Glomerular endothelial cell (primary cell): ENCODE results near the gene SLC4A7. TPM values are rescaled to one million over a fixed set of nuclear protein-coding genes. Genes with fewer than 3 reads are reported as not detected.
"Not testable (repeated sequence)": the region's sequence is repeated elsewhere in the genome, so short reads cannot be mapped to it uniquely, and the experiment has no call there.

Experiments used
- DNase-seq: peaks from one replicate; pipeline ENCODE4 v3.0.0-alpha.2; 2011; ENCODE audit warnings: low read depth, low spot score; ENCODE audit errors: extremely low read depth
- total RNA-seq: library from RNA; depleted of rRNA; stranded (reverse); fragments of >200 nt; gene quantifications from 2 replicates; pipeline ENCODE4 v1.2.3, GENCODE V29; 2015

SLC4A7 gene
- 65.0 and 84.8 TPM in 2 replicates for total RNA-seq

DNA sequence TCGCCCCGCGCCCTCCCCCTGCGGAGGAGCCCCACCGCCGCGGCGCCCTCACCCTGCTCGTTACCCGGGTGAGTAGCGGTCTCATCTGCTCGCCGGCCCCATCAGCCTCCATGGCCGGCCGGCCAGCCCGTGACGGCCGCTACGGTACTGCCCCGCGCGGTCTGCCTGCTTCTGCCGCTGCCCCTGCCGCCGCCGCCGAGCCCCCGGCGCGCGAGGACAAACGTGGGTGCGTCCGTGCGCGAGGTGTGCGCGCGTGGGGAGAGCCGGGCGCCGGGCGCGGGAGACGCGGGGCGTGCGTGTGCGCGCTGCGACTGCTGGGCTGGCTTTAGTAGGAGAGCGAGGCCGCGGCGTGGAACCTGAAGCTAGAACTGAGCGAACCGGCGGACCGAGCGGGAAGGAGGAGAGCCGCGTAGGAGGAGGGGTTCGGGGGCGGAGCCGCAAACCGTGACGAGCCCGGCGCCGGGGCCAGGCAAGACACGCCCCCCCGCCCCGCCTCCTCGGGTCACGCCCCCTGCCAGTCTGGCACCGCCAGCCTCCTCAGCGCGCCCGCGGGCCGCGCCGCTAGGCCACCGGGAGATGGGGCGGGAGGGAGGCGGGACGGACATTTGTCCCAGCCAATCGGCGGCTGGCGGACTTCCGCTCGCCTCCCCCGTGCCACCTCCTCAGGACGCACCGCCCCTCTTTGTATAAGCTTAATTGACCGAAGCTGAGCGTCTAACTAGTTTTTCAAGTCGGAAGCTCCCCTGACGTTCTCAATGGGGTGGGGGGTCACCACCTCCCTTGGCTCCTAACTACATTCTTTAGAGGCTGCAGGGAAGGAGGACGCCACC lies at the start of gene SLC4A7:
Gene SLC4A7 (minus strand): TSS at position 370 of the 830 bp plus-strand sequence. CDS start 258 bp downstream, at position 112.
- peak; percentile 25 for DNase-seq

GRCh38 chr3:27533261-27533607 lies 49.0 kb upstream of the SLC4A7 start:
- no peak for DNase-seq

DNA sequence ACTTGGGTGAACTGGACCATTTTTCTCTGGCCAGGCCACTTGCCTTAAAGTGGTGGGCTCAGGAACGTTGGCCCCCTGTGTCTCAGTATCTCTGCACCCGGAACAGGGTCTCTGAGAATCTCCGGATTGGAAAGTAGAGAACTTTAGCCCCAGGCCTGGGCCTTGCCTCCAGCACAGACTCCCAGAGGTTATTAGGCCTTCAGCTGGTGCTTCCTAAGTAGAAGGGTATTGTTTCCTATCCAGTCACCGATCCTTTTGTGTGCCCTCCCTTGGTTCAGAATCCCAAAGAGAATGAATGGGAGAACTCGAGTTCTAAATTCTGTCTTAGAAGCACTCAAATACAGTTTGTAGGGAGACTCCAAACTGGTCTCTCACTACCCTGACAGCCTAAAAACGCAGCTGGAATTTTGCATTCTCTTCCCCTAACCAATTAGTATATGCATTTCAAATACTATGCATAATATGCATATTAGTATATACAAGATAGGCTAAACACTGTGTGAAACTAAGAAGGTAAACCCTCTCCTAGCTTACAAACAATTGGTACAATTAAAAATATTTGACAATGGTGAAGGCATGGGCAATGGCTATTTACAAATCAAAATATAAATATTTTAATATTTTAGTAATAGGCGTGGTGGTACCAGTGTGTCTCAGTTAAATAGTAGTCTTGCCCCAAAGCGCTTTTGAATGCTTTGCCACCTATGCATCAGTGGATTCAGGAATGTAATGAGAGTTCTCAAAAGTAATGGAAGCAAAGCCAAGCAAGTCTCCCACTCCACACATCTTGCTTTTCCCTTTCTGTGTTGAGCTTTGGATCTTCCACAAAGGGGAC lies 48.5 kb upstream of the SLC4A7 start:
- DNase-seq: no peak

DNA sequence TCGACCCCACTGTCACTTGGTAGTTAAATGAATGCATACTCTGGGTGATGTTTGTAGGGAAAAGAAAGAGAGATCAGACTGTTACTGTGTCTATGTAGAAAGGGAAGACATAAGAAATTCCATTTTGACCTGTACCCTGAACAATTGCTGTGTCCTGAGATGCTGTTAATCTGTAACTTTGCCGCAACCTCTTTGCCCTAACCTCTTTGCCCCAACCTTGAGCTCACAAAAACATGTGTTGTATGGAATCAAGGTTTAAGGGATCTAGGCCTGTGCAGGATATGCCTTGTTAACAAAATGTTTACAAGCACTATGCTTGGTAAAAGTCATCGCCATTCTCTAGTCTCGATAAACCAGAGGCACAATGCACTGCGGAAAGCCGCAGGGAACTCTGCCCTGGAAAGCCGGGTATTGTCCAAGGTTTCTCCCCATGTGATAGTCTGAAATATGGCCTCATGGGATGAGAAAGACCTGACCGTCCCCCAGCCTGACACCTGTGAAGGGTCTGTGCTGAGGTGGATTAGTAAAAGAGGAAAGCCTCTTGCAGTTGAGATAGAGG lies 47.1 kb upstream of the SLC4A7 start:
- not testable (repeated sequence) for DNase-seq

DNA sequence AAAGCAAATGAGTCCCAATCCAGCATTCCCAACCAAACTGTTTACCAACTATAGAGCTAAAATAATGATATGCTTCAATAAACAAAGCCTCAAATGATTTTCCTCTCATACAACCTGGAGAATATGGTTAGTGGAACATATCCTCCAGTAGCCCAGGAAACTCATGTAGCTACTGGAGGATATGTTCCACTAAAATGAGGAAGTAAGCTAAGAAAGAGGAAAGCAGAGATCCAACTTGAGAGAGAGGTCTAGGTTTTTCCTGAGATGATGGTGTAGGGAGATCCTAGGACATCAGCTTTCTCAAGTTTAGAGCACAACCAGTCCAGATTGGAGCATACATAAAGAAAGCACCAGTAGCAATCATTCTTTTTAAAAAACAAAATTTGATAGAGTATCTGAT lies 44.6 kb upstream of the SLC4A7 start:
- no peak for DNase-seq

GRCh38 chr3:27526614-27527315 lies 42.6 kb upstream of the SLC4A7 start:
- DNase-seq: no peak

- DNase-seq: no peak
Measured at GRCh38 chr3:27521872-27522265, 37.7 kb upstream of the SLC4A7 start.

DNA sequence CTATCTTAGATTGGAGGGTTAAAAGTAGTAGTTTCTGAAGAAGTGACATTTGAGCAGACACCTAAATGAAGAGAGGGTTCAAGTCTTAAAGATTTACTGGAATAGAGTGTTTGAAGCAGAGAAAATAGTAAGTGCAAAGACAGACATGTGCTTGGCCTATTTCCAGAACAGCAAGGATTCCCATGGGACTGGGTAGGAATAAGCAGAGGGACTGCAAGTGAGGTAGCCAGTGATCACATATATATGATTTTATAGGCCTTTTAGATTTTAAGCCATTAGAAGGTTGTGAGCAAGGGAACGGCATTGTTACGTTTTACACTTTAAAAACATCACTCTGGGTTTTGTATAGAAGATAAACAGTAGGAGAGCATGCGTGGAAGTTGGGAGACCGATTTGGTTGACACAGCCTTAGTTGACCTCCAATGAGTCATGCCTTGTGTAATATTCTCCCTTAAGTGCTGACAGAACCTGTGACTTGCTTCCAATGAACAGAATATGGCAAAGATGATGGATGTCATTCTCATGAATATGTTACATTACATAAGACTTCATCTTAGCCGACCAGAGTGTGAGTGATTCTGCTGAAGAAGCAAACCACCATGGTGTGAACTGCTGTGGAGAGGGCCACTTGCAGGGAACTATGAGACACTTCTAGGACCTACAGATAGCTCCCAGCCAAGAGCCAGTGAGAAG lies 37.1 kb upstream of the SLC4A7 start:
- DNase-seq: no peak

DNA sequence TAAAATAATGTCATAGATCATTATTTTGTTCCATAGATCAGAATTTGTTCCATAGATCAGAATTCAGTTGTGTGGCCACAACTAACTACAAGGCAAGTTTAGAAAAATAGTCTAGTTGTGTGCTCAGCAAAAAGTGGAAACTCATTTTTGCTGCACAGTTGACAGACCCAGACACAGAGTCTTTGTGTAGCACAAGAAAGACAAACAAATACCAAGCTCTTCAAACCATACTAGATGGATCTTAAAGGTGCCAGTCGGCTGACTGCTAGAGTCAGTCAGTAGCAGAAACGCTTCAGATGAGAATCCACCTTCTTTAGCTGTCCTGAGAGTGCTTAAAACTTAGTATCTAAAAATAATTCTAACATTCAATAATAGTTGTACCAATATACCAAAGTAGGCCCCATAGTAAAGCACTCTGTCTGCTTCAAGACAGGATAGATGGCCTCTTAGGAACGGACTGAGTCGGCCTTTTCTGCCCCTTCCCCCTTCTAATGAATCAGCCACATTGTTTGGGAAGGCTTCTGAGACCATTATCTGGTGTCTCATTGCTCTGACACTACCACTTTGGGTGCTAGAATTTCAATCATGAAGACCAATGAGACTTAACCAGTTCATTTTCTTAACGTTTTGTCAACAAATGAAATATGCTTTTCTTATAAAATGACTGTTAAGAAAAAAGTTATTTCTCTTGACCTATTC lies 27.7 kb upstream of the SLC4A7 start:
- DNase-seq: no peak

- DNase-seq: no peak
Measured at GRCh38 chr3:27509376-27509775, 25.2 kb upstream of the SLC4A7 start.

- no peak for DNase-seq
Measured at GRCh38 chr3:27508424-27508823, 24.2 kb upstream of the SLC4A7 start.

- no peak for DNase-seq
Measured at GRCh38 chr3:27507515-27508266, 23.5 kb upstream of the SLC4A7 start.

- no peak for DNase-seq
Measured at GRCh38 chr3:27507111-27507510, 22.9 kb upstream of the SLC4A7 start.

DNA sequence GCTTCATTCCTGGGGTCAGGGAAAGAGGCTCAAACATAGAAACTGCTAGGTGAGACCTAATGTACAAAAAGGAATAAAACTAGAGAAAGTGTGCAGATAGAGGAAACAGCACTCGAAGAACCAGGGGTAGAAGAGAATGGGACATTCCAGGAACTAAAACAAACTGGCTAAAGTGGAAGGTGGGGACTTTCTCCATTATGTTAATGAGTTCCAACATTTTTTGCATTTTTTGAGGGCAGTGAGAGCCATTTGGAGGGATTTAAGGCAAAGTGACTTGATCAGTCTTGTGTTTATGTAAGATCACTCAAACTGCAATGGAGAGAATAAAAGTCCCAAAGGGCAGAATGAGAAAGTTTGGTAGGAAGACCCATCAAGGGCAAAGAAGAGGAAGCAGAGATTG lies 20.6 kb upstream of the SLC4A7 start:
- DNase-seq: no peak

GRCh38 chr3:27503526-27503925 lies 19.3 kb upstream of the SLC4A7 start:
- DNase-seq: no peak

DNA sequence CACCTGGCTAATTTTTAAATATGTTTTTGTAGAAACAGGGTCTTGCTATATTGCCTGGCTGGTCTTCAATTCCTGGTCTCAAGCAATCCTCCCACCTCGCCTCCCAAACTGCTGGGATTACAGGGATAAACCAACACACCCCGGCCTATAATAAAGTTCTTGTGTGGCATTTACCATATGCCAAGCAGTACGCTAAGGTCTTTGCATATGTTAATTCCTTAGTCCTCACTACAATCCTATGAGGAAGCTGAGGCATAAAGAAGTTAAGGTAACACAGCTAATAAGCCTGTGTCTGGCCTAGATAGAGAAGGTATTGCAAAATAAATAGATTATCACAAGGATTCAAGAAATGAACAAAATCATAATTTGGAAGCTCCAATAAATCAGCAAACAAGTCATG lies 17.6 kb upstream of the SLC4A7 start:
- DNase-seq: no peak

GRCh38 chr3:27500986-27501385 lies 16.8 kb upstream of the SLC4A7 start:
- DNase-seq: no peak

- DNase-seq: no peak
Measured at GRCh38 chr3:27500035-27500434, 15.9 kb upstream of the SLC4A7 start.

- DNase-seq: no peak
Measured at GRCh38 chr3:27494784-27495183, 10.6 kb upstream of the SLC4A7 start.
